Epithelial cell of esophagus (primary cell): ENCODE measurements around the gene FAM9A.
"Not testable (repeated sequence)": the region's sequence is repeated elsewhere in the genome, so short reads cannot be mapped to it uniquely, and the experiment has no call there.

ENCODE experiments used
- DNase-seq: peaks from one replicate; pipeline ENCODE4 v3.0.0; 2010; ENCODE audit warnings: low read depth
- H3K4me3 ChIP-seq: 2 replicates; pipeline ENCODE4 v1.5.1; 2011; ENCODE audit warnings: mild to moderate bottlenecking, low read length, control low read depth
- TF ChIP-seq, protein P1 (sequence below): IDR thresholded peaks from 2 replicates; pipeline ENCODE4 v1.5.1; 2011; ENCODE audit warnings: low read depth, mild to moderate bottlenecking, low read length, control low read depth, inconsistent platforms; ENCODE audit not compliant: insufficient read depth; ENCODE audit errors: missing control alignments

FAM9A gene

DNA sequence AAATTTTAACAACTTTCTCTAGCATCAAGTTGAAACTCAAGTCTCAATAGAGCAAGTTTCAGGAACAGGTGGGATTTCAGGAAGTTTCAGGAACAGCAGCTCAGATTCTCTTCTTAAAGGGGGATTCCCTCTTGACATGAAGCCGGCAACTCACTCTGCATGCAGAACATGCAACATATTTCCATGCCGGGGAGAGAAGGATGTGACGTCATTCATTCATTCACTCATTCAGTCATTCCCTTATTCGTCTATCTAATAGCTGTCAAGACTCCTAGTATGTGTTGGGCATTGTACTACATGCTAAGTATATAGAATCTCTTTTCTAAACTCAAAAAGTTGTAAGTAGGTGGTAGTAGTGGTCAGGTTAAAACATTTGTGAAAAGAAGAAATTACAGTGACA is 4.8 kb upstream of the FAM9A start:
- DNase-seq = no peak
- H3K4me3 ChIP-seq = no peak overlapping the region
- TF ChIP-seq, protein P1, sequence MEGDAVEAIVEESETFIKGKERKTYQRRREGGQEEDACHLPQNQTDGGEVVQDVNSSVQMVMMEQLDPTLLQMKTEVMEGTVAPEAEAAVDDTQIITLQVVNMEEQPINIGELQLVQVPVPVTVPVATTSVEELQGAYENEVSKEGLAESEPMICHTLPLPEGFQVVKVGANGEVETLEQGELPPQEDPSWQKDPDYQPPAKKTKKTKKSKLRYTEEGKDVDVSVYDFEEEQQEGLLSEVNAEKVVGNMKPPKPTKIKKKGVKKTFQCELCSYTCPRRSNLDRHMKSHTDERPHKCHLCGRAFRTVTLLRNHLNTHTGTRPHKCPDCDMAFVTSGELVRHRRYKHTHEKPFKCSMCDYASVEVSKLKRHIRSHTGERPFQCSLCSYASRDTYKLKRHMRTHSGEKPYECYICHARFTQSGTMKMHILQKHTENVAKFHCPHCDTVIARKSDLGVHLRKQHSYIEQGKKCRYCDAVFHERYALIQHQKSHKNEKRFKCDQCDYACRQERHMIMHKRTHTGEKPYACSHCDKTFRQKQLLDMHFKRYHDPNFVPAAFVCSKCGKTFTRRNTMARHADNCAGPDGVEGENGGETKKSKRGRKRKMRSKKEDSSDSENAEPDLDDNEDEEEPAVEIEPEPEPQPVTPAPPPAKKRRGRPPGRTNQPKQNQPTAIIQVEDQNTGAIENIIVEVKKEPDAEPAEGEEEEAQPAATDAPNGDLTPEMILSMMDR = no peak

DNA sequence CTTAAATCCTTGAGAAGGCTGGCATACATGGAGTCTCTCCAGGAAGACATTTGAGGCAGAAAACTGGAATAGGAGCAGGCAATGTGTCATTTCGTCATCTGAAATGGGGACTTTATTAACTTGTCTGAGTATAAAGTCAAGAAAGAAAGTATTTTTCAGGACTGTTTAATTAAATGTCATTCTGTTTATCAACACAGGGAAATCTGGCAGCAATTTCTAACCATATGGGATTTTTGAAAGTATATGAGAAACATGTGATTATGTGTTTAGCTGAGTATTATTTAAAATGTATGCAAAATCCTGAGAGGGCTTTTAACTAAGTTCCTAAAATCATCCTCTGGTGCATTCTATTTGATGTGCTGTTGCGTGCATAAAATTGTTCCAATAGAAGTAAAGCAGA is 3.9 kb upstream of the FAM9A start:
- DNase-seq = no peak
- H3K4me3 ChIP-seq = no peak overlapping the region
- TF ChIP-seq, protein P1 = no peak

DNA sequence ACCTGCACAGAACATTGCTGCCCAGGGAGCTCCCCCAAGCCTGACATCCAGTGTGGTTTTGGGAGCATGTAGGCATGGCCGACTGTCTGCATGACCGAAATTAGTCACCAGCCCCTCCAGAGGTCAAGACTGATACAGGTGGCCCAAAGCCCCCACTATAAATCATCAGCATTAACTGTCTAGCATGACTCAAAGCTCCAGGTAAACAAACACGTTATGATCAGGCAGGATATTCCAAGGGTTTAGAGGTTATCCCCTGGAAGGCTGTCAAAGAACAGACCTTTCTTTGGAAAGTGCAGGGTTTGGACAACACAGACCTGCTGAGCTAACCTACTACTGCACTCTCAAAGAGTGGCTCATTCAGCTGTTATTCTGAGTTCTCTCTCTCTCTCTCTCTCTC is 2.1 kb upstream of the FAM9A start:
- H3K4me3 ChIP-seq = no peak overlapping the region
- TF ChIP-seq, protein P1 = no peak
- DNase-seq = peak; percentile 1

DNA sequence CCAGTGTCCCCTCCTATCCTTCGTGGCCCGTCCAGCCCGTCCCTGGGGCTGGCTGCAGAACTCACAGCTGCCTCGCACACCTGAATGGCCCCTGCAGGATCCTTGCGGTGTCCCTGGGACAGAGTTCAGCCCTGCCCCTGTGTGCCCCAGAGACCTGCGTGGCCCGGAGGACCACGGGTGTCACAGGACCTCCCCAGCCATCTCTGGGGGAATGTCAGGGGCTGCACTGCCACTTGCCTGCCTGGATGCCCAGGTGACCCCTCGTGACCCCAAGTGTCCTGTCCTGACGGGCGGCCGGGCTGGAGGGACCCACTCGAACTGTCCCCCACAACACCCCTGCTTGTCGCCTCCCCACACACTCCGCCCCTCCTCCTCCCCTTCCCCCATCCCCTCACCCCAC is 832 bp downstream of the FAM9A start:
- H3K4me3 ChIP-seq, DNase-seq: not testable (repeated sequence)

DNA sequence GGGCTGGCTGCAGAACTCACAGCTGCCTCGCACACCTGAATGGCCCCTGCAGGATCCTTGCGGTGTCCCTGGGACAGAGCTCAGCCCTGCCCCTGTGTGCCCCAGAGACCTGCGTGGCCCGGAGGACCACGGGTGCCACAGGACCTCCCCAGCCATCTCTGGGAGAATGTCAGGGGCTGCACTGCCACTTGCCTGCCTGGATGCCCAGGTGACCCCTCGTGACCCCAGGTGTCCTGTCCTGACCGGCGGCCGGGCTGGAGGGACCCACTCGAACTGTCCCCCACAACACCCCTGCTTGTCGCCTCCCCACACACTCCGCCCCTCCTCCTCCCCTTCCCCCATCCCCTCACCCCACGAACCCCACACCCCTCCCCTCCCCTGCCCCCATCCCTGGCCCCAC is 1.9 kb downstream of the FAM9A start:
- DNase-seq, H3K4me3 ChIP-seq: not testable (repeated sequence)

DNA sequence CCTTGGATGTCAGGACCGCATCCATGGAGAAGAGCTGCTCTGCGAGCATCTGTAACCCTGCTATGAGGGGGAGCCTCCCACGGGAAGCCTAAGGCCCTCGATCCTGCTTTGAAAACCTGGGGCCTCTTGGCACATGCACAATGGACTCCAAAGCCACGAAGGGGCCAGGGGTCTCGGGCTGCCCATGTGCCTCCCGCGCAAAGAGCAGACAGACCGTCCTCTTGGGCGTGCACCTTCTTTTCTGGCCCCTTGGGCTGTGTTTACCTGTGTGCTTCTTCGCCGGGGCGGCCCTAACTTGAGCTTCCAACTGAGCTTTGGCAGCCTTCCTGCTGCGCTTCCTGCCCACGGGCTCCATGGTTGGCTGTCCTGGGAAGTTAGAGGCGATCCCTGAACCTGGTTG is 2.5 kb downstream of the FAM9A start:
- not testable (repeated sequence) for DNase-seq, H3K4me3 ChIP-seq

DNA sequence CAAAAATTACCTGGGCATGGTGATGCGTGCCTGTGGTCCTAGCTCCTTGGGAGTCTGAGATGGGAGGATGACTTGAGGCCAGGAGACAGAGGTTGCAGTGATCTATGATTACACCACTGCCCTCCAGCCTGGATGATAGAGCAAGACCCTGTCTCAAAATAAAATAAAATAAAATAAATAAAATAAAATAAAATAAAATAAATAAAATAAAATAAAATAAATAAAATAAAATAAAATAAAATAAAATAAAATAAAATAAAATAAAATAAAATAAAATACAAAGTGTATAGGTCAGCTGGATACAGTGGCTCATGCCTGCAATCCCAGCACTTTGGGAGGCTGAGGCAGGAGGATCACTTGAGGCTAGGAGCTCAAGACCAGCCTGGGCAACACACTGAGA is 14.1 kb downstream of the FAM9A start:
- DNase-seq, H3K4me3 ChIP-seq: not testable (repeated sequence)

DNA sequence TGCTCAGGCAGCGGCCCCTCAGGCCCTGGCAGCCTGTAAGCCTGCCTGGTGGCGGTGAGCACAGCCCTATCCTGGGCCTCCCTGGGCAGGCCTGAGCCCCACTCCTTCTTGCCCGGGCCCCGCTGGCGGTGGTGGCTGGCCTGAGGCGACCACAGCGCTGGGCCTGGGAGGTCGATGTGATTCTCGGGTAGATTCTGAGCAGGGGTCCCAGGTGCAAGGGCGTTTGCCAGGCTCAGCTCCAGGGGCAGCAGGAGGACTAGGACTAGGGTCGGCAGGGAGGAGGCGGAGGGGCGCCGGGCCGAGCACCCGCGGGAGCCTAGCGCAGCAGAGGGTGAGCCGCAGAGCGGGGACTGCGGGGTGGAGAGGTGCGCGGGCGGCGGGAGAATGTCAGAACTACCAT is 17.0 kb downstream of the FAM9A start:
- TF ChIP-seq, protein P1 = no peak
- no peak overlapping the region for H3K4me3 ChIP-seq
- DNase-seq = no peak

DNA sequence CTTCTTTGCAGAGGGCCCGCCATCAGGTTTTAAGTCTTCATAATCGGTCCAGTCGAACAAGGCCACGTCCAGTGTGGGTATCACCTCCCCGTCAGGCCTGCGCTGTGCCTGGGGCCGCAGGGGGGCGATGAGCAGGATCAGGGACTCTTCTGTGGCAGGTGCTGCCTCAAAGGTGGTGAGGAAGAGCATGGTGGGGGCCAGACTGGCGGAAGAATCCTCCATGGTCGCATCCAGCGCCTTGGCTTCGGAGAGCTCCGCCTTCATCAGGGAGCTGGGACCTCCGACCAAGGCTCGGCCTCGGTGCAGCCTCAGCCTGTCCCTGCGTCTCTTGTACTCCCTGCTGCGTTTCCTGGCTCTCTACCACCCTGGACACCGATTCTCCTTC is 17.5 kb downstream of the FAM9A start:
- H3K4me3 ChIP-seq = no peak overlapping the region
- TF ChIP-seq, protein P1 = no peak
- DNase-seq = no peak
